Lower lobe of right lung (tissue), 2 donors: ENCODE data around the gene SLC16A5. TPM values are rescaled to one million over a fixed set of nuclear protein-coding genes. Genes with fewer than 3 reads are reported as not detected.
"Not testable (repeated sequence)": the region's sequence is repeated elsewhere in the genome, so short reads cannot be mapped to it uniquely, and the experiment has no call there.

Experiments used
- ATAC-seq, 2 donors: fragments of 200-7000 bp; cut with Tn5 transposase; one replicate each; pipeline ENCODE4 v1.9.1; 2020 to 2022; ENCODE audit warnings: mild to moderate bottlenecking in 2 of 2, moderate library complexity in 2 of 2
- DNase-seq: peaks from one replicate; pipeline ENCODE4 v3.0.0-alpha.2; 2020
- H3K27ac ChIP-seq: fragments of 200-600 bp; one replicate; pipeline ENCODE4 v1.8.0; 2022
- H3K27me3 ChIP-seq: fragments of 200-600 bp; one replicate; pipeline ENCODE4 v1.8.0; 2022; ENCODE audit warnings: low read depth
- H3K36me3 ChIP-seq: fragments of 200-600 bp; one replicate; pipeline ENCODE4 v1.8.0; 2022; ENCODE audit warnings: mild to moderate bottlenecking
- H3K4me1 ChIP-seq: fragments of 200-600 bp; one replicate; pipeline ENCODE4 v1.8.0; 2022
- H3K4me3 ChIP-seq: fragments of 200-600 bp; one replicate; pipeline ENCODE4 v1.8.0; 2022; ENCODE audit warnings: mild to moderate bottlenecking
- H3K9me3 ChIP-seq: fragments of 200-600 bp; one replicate; pipeline ENCODE4 v1.8.0; 2022
- intact Hi-C: fragments of 100-400 bp; cut with DNase I; formaldehyde crosslinking; loops from one replicate; pipeline ENCODE4 v1.11.0; 2022
- total RNA-seq: library from RNA; stranded (reverse); fragmentation: NEBNext Ultra II Directional; extraction: Animal tissue kit (Norgen Biotek cat#: 25700); gene quantifications from one replicate; pipeline ENCODE4 v1.2.1, GENCODE V29; 2021
- TF ChIP-seq, protein P1 (sequence below): fragments of 200-600 bp; IDR thresholded peaks from one replicate; pipeline ENCODE4 v1.8.0; 2022; ENCODE audit warnings: antibody characterized with exemption, mild to moderate bottlenecking
- donor health status: DM: no; HTN: yes; CAD: no; lungs with severe emphysema.

The SLC16A5 gene
- total RNA-seq, 1 donor from 2014 or later: 32.3 TPM

DNA sequence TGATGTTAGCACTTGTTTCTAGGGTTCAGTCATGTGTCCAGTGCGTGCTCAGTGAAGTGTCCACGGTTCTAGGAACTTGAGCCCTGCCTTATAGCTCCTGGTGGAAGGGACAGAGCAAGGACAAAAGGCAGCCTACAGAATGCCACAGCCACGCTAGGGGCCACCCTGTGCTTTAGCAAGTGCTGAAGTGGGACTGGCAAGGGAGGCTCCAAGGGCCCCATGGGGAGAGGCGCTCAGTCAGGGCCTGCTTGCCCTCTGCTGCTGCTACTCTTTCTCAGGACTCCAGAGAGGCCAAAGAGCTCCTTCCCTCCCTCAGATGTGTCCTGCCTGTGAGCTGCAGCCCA is 37.0 kb downstream of the SLC16A5 start:
- TF ChIP-seq, protein P1, sequence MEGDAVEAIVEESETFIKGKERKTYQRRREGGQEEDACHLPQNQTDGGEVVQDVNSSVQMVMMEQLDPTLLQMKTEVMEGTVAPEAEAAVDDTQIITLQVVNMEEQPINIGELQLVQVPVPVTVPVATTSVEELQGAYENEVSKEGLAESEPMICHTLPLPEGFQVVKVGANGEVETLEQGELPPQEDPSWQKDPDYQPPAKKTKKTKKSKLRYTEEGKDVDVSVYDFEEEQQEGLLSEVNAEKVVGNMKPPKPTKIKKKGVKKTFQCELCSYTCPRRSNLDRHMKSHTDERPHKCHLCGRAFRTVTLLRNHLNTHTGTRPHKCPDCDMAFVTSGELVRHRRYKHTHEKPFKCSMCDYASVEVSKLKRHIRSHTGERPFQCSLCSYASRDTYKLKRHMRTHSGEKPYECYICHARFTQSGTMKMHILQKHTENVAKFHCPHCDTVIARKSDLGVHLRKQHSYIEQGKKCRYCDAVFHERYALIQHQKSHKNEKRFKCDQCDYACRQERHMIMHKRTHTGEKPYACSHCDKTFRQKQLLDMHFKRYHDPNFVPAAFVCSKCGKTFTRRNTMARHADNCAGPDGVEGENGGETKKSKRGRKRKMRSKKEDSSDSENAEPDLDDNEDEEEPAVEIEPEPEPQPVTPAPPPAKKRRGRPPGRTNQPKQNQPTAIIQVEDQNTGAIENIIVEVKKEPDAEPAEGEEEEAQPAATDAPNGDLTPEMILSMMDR: no peak
- H3K27ac ChIP-seq: peak overlapping the region; percentile 83
- no peaks in the 10 kb centered on the region for H3K9me3 ChIP-seq
- peaks cover 30% of the 10 kb centered on the region for H3K36me3 ChIP-seq
- ATAC-seq (peak in 1 of 2 donors; percentile 18), DNase-seq (no peak)
- peaks cover 25% of the 10 kb centered on the region for H3K4me1 ChIP-seq
- no peaks in the 10 kb centered on the region for H3K27me3 ChIP-seq
- no peak overlapping the region for H3K4me3 ChIP-seq
- intact Hi-C loops: no loop called here

DNA sequence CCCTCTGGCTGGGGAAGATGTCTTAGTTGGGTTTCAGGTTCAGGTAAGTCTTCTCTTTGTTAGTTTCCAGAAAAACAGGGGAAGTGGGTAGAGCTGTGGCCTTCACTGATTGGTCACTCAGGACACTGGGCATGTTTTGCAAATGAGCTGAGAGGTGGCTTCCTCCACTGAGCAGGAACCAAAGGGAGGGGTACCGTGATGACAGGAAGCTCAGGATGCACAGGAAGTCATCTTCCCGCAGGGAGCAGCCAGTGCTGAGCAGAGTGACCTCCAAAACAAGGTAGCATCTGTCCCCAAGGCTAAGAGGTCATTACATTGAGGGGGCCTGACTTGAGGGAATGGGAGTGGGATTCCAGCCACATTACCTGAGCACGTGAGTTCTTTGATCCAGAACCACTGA is 38.2 kb downstream of the SLC16A5 start:
- Histone ChIP-seq H3K27me3 (no peaks in the 10 kb centered on the region), H3K9me3 (no peaks in the 10 kb centered on the region), H3K36me3 (peaks cover 26% of the 10 kb centered on the region), H3K4me1 (peaks cover 35% of the 10 kb centered on the region), H3K27ac (peak overlapping the region; percentile 83), H3K4me3 (no peak overlapping the region)
- no peak for DNase-seq
- intact Hi-C loops: no loop called here
- TF ChIP-seq, protein P1: no peak
- ATAC-seq: no peak

DNA sequence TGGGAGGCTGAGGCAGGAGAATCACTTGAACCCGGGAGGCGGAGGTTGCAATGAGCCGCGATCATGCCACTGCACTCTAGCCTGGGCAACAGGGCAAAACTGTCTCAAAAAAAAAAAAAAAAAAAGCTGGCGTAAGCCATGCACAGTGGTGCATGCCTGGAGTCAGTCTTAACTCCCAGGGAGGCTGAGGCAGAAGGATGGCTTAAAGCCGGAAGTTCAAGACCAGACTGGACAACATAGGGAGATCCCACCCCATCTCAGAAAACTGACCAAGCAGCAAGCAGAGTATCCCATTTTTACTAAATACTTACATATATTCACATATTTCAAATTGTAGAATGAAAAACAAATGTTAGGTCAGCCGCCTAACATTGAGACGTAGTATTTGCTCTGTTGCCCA is 39.2 kb downstream of the SLC16A5 start:
- no peak overlapping the region for H3K27ac ChIP-seq
- ATAC-seq (no peak), DNase-seq (no peak)
- peaks cover 40% of the 10 kb centered on the region for H3K4me1 ChIP-seq
- H3K9me3 ChIP-seq: no peaks in the 10 kb centered on the region
- peaks cover 18% of the 10 kb centered on the region for H3K36me3 ChIP-seq
- intact Hi-C loops: no loop called here
- no peak overlapping the region for H3K4me3 ChIP-seq
- no peaks in the 10 kb centered on the region for H3K27me3 ChIP-seq
- TF ChIP-seq, protein P1: no peak

DNA sequence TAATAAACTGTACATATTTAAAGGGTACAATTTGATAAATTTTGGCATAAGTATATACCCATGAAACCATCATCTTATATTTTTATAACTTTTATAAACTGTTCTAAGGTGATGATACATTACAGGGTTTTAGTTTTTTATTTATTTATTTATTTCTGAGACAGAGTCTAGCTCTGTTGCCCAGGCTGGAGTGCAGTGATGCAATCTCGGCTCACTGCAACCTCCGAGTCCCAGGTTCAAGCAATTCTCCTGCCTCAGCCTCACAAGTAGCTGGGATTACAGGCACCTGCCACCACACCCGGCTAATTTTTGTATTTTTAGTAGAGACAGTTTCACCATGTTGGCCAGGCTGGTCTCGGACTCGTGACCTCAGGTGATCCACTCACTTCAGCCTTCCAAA is 40.2 kb downstream of the SLC16A5 start:
- H3K27ac ChIP-seq, DNase-seq, H3K4me3 ChIP-seq, H3K27me3 ChIP-seq, H3K9me3 ChIP-seq, ATAC-seq, intact Hi-C loops: not testable (repeated sequence)
- H3K4me1 ChIP-seq: peaks cover 44% of the 10 kb centered on the region
- peaks cover 18% of the 10 kb centered on the region for H3K36me3 ChIP-seq

DNA sequence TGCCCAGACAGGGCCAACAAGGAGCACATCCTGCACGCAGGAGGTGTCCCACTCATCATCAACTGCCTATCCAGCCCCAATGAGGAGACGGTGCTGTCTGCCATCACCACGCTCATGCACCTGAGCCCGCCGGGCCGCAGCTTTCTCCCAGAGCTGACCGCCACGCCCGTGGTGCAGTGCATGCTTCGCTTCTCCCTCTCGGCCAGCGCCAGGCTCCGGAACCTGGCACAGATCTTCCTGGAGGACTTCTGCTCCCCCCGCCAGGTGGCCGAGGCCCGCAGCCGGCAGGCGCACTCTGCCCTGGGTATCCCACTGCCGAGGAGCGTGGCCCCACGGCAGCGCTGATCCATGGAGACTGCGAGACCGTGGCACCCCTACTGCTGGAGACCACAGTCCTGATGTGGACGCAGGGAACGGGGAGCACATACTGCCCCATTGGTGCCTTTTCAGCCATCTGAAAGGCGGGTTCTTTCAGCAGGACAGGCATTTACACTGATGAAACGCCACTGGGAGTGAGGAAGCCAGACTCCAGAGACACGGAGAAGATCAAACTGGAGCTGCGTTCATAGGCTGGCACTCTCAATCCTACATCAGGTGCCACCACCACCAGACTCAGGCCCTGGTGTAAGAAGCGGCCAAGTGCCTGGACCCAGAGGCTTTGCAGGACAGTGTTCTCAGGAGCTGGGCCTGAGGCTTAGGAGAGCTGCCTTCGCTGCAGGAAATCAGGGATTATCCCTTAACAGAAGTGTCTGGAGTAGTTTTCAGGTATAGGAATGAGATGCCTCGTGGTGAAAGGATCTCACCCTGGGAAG is 41.1 kb downstream of the SLC16A5 start:
- H3K9me3 ChIP-seq: no peaks in the 10 kb centered on the region
- no peaks in the 10 kb centered on the region for H3K27me3 ChIP-seq
- H3K4me1 ChIP-seq: peaks cover 42% of the 10 kb centered on the region
- intact Hi-C loops: no loop called here
- H3K4me3 ChIP-seq: no peak overlapping the region
- H3K27ac ChIP-seq: no peak overlapping the region
- H3K36me3 ChIP-seq: peaks cover 18% of the 10 kb centered on the region
- TF ChIP-seq, protein P1: no peak
- ATAC-seq (no peak), DNase-seq (no peak)

DNA sequence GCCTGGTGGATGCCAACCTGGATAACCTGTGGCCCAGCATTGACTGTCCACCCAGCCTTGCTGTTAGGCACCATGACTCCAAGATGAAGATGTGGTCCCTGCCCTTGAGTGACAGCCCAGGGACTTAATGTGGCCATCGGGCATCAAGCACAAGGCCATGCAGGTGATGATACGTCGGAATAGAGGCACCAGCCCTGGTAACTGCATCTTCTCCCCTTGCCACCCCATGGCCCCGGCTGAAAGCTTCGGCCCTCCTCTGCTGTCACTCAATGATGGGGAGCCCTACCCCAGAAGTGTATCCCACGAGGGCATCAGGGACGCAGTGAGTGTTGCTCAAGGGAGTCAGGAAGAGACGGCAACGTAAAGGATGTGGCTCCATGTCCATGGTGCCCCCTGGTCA is 41.8 kb downstream of the SLC16A5 start:
- Histone ChIP-seq H3K9me3 (no peaks in the 10 kb centered on the region), H3K27me3 (no peaks in the 10 kb centered on the region), H3K27ac (no peak overlapping the region), H3K4me3 (no peak overlapping the region), H3K36me3 (peaks cover 18% of the 10 kb centered on the region), H3K4me1 (peaks cover 35% of the 10 kb centered on the region)
- intact Hi-C loops: no loop called here
- no peak for ATAC-seq
- DNase-seq: no peak
- TF ChIP-seq, protein P1: no peak
